HK-2 (cell line): ENCODE data around the gene GAL3ST2.
"Not testable (repeated sequence)": the region's sequence is repeated elsewhere in the genome, so short reads cannot be mapped to it uniquely, and the experiment has no call there.

ENCODE experiments used
- DNase-seq: peaks from one replicate; pipeline ENCODE4 v3.0.0-alpha.2; 2018; ENCODE audit not compliant: unreplicated experiment

The GAL3ST2 gene

DNA sequence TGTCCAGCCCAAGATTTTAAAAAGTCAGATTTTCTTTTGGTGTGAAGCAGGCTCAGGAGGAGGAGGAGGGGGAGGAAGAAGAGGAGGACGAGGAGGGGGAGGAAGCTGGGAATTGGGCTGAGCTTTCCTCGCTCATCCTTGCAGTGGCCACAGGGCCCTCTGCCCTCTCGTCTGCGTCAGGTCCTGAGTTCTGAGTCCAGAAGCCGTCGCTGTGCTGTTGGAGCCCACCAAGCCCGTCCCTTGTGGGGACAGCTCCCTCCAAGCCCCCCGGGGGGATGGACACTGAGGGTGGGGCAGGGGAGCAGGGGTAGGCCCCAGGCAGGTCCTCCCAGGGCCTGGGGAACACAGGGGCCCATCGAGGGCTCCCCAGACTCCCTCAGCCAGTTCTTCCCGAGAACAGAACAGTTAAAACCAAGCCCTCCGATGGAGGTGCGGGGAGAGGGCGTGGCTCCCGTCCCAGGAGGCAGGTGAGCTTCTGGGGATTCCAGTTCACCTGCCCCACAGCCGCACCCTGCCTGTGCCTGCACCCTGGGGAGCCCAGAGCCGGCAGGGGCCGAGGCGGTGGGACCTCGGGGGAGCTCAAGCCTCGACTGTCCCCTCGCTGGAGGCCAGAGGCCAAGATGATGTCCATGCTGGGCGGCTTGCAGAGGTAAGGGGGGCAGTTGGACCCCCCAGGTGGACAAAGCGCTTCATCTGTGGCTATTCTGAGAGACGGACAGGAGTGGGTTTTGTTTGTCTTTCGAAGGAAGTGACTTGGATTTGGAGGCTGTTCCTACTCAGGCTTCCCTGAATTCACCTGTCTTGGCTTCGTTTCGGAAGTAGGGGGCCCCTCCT, at the start of gene GAL3ST2:
Gene GAL3ST2, plus strand, starts transcription at position 487 of the 834 bp plus-strand sequence. Its CDS starts 134 bp downstream, at position 621.
- no peak for DNase-seq

- no peak for DNase-seq
These were observed 48.6 kb upstream of the GAL3ST2 start for GRCh38 chr2:241728000-241728399.

- no peak for DNase-seq
These were observed 48.0 kb upstream of the GAL3ST2 start for GRCh38 chr2:241728627-241729026.

DNA sequence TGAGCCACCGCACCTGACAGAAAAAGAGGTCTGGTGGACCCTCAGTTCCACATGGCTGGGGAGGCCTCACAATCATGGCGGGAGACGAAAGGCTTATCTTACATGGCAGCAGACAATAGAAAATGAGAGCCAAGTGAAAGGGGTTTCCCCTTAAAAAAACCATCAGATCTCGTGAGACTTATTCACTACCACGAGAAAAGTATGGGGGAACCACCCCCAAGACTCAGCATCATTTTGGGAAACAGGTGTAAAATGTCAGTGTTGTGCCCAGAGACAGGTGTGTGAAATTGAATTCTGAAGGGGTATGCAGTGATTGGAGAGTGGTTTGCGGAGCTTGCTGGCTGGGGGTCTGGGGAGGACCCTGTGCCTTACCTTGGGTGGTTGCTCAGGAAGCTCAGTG, 46.8 kb upstream of the GAL3ST2 start:
- DNase-seq, result no peak

DNA sequence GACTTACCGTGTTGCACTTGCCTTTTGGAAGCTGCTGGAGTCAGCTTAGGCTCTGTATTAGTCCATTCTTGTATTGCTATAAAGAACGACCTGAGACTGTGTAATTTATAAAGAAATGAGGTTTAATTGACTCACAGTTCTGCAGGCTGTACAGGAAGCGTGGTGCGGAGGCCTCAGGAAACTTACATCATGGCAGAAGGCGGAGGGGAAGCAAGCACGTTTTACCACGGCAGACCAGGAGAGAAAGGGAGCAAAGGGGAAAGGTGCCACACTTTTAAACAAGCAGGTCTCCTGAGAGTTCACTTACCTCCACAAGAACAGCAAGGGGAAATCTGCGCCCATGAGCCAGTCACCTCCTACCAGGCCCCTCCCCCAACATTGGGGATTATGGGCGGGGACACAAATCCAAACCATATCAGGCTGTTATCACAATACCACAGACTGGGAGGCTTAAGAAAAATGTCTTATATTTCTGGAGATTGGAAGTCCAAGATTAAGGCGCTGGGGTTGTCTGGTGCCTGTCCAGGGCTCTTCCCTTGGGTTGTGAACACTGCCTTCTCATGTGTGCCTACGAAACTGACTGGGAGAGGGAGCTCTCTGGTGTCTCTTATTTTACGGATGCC, 45.8 kb upstream of the GAL3ST2 start:
- DNase-seq, result no peak

GRCh38 chr2:241732513-241733186, 44.0 kb upstream of the GAL3ST2 start:
- DNase-seq, result peak; percentile 38

- no peak for DNase-seq
These were observed 43.0 kb upstream of the GAL3ST2 start for GRCh38 chr2:241733391-241734207.

DNA sequence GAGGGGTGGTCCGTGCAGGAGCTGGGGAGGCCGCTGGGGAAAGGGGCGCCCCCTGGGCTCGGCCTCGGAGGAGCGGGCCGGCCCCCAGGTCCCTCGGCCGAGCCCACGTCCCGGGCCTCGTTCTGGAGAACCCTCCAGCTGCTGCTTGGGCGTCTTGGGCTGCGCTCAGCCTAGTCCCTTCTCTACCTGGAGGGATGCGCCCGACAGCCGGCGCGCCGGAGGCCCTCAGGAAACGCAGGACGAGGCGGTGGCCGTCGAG, 42.5 kb upstream of the GAL3ST2 start:
- DNase-seq, result no peak

GRCh38 chr2:241734467-241735208, 42.0 kb upstream of the GAL3ST2 start, which contains the start of gene D2HGDH:
TSS of gene D2HGDH (plus strand) at chr2:241734630. CDS start at chr2:241735225, 595 bp downstream.
- DNase-seq, result peak; percentile 95

DNA sequence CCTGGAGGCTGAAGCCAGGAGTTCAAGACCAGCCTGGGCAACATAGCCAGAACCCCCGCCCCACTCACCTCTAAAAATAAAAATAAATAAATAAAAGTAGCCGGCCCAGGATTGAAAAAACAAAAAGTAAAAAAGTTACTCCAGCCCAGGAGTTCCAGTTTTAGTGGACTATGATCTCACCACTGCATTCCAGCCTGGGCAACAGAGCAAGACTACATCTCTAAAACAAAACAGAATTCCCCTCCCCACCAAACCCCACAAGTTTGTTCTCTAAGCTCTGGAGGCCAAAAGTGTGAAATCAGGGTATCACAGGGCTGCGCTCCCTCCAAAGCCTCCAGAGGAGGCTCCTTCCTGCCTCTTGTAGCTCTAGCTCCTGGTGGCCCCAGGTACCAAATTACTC, 40.5 kb upstream of the GAL3ST2 start:
- no peak for DNase-seq

DNA sequence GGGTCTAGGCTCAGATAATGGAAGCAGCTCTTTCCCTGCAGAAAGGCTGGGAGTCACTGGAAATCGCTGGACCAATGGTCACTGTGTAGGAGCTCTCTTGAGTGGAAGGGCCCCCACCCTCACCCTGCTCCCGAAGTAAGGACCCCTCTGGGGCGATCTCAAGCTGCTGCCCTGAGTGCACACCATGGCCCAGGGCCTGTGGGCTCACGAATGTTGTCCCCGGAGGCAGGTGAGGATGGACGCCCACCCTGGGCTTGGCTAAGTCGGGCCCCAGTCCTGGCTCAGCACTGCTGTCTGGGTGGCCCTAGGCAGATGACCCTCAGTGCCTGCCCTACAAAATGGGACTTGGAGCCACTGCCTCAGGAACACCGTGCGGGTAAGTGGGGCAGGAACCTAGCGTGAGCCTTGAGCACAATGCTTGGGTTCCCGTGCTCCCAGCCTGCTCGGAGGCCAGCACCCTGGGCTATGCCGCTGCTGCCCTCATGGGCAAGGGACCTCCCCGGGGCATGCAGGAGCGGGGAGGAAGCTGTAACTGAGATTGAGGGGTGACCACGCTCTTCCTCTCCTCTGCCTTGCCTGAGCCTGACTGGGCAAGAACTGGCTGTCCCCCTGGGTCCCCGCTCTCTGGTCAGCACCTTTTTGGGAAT, 38.5 kb upstream of the GAL3ST2 start:
- no peak for DNase-seq

- DNase-seq, result no peak
These were observed 37.4 kb upstream of the GAL3ST2 start for GRCh38 chr2:241739177-241739576.

- peak; percentile 55 for DNase-seq
These were observed 37.0 kb upstream of the GAL3ST2 start for GRCh38 chr2:241739651-241740050.

- DNase-seq, result peak; percentile 62
These were observed 35.6 kb upstream of the GAL3ST2 start for GRCh38 chr2:241741016-241741415.

GRCh38 chr2:241742320-241742939, 34.2 kb upstream of the GAL3ST2 start:
- no peak for DNase-seq

- DNase-seq, result not testable (repeated sequence)
These were observed 33.6 kb upstream of the GAL3ST2 start for GRCh38 chr2:241743008-241743407.

- no peak for DNase-seq
These were observed 33.0 kb upstream of the GAL3ST2 start for GRCh38 chr2:241743620-241744019.

GRCh38 chr2:241744028-241744754, 32.4 kb upstream of the GAL3ST2 start:
- DNase-seq, result no peak

DNA sequence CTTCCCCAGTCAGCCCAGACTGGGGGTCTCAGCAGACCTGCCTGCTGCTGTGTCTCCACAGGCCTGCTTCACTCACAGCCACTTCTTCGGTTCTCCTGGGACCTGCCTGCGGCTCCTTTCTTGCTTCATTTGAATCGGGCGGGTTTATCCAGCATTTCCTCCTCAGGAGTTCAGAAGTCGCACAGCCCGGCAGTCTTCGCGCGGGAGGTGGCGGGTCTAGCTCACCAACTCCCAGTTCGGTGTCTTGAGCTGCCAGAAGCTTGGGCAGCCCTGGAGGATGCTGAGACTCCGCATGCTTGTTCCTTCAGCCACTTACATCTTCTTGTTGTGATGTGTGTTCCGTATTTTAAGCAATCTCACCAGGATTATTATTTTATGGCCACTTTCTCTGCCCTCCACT, 31.3 kb upstream of the GAL3ST2 start:
- no peak for DNase-seq

DNA sequence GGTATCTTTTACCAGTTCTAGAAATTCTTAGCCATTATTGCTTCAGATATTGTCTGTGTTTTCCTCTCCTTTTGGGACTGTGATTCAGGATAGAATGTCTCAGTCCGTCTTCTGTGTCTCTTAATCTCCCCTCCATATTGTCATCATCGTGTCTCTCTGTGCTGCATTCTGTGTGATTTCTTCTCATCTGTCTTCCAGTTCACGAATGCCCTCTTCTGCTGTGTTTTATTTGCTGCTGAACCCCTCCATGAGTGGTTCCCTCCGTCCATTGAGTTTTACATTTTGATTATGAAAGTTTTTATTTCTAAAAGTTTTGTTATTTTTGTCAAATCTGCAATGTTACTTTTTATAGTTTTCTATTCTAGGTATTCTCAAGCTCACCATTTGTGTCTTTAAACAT, 30.5 kb upstream of the GAL3ST2 start:
- DNase-seq, result no peak
